DMS 273 treated with DMSO at 0.1 percent for 48 hours (cell line): Measurements from ENCODE around the gene SLC25A21.

Experiments
- DNase-seq: peaks from one replicate; lab custom pipeline; 2025; lab: John Stamatoyannopoulos, UW

SLC25A21 gene

GRCh38 chr14:36661506-36662257 lies 510.7 kb downstream of the SLC25A21 start, which contains the start of gene PAX9:
TSS of gene PAX9 (plus strand) at chr14:36661860. CDS start at chr14:36662090, 230 bp downstream.
- DNase-seq = peak; percentile 78

GRCh38 chr14:36660736-36661505 lies 511.5 kb downstream of the SLC25A21 start:
- no peak for DNase-seq

- DNase-seq = no peak
Measured at GRCh38 chr14:36659822-36660735, 512.3 kb downstream of the SLC25A21 start.

GRCh38 chr14:36659010-36659821 lies 513.2 kb downstream of the SLC25A21 start:
- no peak for DNase-seq

GRCh38 chr14:36658123-36659009 lies 514.0 kb downstream of the SLC25A21 start:
- DNase-seq = no peak

- no peak for DNase-seq
Measured at GRCh38 chr14:36657399-36658122, 514.8 kb downstream of the SLC25A21 start.

GRCh38 chr14:36656687-36657398 lies 515.6 kb downstream of the SLC25A21 start:
- DNase-seq = no peak

- no peak for DNase-seq
Measured at GRCh38 chr14:36655963-36656686, 516.3 kb downstream of the SLC25A21 start.

GRCh38 chr14:36655571-36655962 lies 516.8 kb downstream of the SLC25A21 start:
- no peak for DNase-seq

GRCh38 chr14:36654794-36655381 lies 517.5 kb downstream of the SLC25A21 start:
- DNase-seq = no peak

GRCh38 chr14:36653962-36654793 lies 518.2 kb downstream of the SLC25A21 start:
- DNase-seq = no peak

GRCh38 chr14:36653413-36653812 lies 519.0 kb downstream of the SLC25A21 start:
- no peak for DNase-seq

- DNase-seq = no peak
Measured at GRCh38 chr14:36652542-36653201, 519.7 kb downstream of the SLC25A21 start.

GRCh38 chr14:36649872-36650650 lies 522.3 kb downstream of the SLC25A21 start:
- no peak for DNase-seq
